Stimulated activated CD4-positive, alpha-beta T cell treated with anti-CD3 and anti-CD28 coated beads, Interleukin-1b, Interleukin-23, amount 100 ng/mL, for 24 hours (primary cell): ENCODE data around the gene CRACDL.

Source experiments
- DNase-seq, 4 experiments: peaks; one replicate each; pipeline ENCODE4 v3.0.0-alpha.2; 2020; ENCODE audit warnings: low read depth in 4 of 4, low spot score in 1 of 4

The CRACDL gene

GRCh38 chr2:98935777-98936352, at the start of gene CRACDL:
Gene CRACDL, minus strand, starts transcription at chr2:98936225. Its CDS starts 89,425 bp downstream, at chr2:98846800.
- peak in 1 of 4 experiments; percentile 6 for DNase-seq

- DNase-seq: no peak
Observed at GRCh38 chr2:98975611-98976010, 39.6 kb upstream of the CRACDL start.

GRCh38 chr2:98972582-98973167, 36.6 kb upstream of the CRACDL start:
- no peak for DNase-seq

- DNase-seq: no peak
Observed at GRCh38 chr2:98959810-98960507, 23.9 kb upstream of the CRACDL start.

GRCh38 chr2:98952966-98953365, 16.9 kb upstream of the CRACDL start:
- no peak for DNase-seq

GRCh38 chr2:98948956-98949739, 13.1 kb upstream of the CRACDL start:
- no peak for DNase-seq

GRCh38 chr2:98947554-98947953, 11.5 kb upstream of the CRACDL start:
- no peak for DNase-seq

GRCh38 chr2:98946855-98947254, 10.8 kb upstream of the CRACDL start:
- no peak for DNase-seq

GRCh38 chr2:98944775-98945174, 8.8 kb upstream of the CRACDL start:
- DNase-seq: no peak

GRCh38 chr2:98940102-98940501, 4.1 kb upstream of the CRACDL start:
- no peak for DNase-seq

GRCh38 chr2:98937906-98938305, 1.9 kb upstream of the CRACDL start:
- no peak for DNase-seq

GRCh38 chr2:98936353-98937351, 627 bp upstream of the CRACDL start:
- no peak for DNase-seq

- DNase-seq: no peak
Observed at GRCh38 chr2:98935111-98935770, 784 bp downstream of the CRACDL start.

GRCh38 chr2:98932778-98933343, 3.2 kb downstream of the CRACDL start:
- no peak for DNase-seq

GRCh38 chr2:98932164-98932563, 3.9 kb downstream of the CRACDL start:
- no peak for DNase-seq

- no peak for DNase-seq
Observed at GRCh38 chr2:98931596-98931995, 4.4 kb downstream of the CRACDL start.

GRCh38 chr2:98929920-98930319, 6.1 kb downstream of the CRACDL start:
- DNase-seq: no peak

GRCh38 chr2:98928242-98928641, 7.8 kb downstream of the CRACDL start:
- DNase-seq: no peak

- DNase-seq: no peak
Observed at GRCh38 chr2:98927027-98927426, 9.0 kb downstream of the CRACDL start.

GRCh38 chr2:98926601-98927000, 9.4 kb downstream of the CRACDL start:
- no peak for DNase-seq
